ENCODE measurements around the gene GORASP2.

GORASP2 gene

DNA sequence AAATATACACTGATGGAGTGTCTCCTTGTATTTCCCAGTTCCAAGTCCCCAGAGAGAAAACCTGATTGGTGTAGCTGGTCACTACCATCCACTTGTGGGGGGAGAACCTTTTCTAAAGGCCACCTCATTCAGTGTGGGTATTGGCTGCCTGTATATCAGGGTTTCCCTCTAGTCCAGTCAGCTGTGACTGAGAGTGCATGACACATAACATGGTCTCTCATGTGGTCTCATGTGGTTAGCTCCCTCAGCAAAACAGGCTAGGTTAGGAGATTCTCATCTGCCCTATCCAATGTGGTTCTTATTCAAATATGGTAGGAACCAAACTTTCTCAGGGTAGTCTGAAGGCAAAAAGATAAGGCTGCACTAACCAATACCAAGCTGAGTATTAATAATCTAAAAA, 4.1 kb upstream of the GORASP2 start:
- no peak for DNase-seq

DNA sequence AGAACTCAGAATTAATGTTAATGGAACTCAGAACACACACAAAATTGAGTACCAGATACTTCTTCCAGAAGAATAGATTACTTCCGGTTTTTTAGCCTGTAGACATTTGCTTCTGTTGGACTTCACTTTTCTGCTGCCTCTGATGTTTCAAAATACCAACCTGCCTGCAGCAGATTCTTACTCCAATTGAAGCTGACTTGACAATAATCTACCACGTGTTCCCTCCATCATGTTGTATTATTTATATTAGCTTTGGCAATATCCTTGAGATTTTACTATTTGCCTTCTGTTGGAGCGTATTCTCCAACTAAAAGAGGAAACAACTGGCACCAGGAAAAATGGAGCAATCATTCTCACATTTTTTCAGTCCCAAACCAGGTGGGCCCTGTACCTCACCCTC, 3.1 kb upstream of the GORASP2 start:
- no peak for DNase-seq

DNA sequence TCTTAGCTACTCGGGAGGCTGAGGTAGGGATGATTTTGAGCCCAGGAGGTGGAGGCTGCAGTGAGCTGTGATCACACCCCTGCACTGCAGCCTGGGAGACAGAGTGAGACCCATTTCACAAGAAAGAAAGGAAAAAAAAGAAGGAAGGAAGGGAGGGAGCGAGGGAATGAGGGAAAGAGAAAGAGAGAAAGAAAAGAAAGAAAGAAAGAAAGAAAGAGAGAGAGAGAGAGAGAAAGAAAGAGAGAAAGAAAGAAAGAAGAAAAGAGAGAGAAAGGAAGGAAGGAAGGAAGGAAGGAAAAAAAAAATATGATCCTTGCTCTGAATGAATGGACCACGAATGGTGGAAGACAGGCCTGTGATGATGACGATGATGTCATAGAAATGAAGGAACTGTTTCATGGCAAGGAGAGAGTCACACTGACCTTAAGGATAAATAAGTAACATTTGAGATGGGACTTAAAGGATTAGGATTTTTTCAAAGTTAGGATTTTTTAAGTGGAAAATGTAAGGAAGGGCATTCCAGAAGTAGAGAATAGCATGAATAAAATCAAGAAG, 2.2 kb upstream of the GORASP2 start:
- no peak for DNase-seq

DNA sequence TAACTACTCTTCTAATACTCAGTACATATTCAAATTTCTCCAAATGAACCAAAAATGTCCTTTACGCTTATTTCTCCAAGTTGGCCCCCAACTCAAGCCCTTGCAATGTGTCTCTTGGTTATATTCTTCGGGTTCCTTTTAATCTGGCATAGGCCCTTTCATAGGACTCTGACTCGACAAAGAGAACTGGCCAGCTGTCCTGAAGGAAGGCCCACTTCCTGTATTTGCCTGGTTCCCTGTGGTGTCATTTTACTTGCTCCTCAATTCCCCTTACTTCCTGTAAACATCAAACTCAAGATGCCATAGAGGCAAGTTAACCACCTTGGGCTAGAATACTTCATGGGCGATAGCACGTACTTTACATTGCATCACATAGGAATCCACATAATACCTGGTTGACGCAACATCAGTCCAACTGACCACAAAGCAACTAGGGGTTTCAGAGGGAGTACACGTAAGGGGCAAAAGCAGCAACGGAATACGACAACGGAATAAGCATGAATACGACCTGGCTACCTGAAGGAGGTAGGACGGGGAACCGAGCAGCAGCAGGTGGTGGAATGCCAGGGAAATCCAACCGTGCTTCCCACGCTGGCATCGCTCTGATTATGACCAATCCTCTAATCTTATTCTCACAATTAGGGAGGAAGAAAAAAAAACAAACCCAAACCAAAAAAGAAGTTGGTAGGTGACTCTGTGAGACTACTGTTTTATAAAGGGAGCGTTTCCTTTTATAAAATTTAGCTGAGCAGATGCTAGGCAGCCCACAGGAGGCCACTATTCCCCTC, 823 bp upstream of the GORASP2 start:
- peak in 1 of 2 experiments; percentile 6 for DNase-seq

GRCh38 chr2:170929686-170930050, 615 bp downstream of the GORASP2 start:
- DNase-seq, result peak in 1 of 2 experiments; percentile 27

DNA sequence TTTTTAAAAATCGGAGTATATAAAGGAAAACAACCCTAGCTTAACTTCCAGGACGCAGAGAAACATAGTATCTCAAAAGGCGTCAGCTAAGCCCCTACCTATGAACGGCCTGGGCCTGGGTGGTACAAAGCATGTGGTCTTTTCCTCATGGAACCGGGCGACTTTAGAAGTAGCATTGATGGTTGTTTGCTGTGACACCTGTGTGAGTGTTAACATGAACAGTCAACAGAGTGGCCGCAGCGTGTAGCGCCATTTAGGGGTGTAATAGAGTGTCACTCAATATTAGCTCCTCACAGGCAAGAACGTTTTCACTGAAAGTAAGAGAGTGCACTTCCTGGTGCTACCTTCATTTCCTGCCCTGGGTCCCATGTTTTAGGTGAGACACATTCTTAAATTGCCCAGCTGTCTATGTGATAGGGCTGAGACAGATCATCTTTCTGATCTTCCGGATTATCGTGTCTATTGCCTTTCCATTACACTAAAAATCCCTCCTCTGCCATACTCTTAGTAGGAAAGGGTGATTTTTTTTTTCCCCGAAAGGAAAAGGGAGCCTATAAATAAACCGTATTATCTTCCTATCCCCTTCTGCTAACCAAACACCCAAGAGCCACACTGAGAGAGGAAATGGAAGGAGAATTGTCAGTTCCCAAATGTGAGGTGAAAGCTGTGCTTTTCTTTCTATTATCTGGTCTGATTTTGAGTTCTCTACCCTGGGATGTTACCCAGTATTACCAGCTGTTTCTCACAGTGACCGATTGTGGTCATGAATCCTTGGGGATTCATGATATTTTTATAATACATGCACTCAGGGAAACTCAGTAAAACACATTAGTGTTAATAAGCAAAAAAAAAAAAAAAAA, 1.3 kb downstream of the GORASP2 start:
- DNase-seq, result peak; percentile 32 to 72

DNA sequence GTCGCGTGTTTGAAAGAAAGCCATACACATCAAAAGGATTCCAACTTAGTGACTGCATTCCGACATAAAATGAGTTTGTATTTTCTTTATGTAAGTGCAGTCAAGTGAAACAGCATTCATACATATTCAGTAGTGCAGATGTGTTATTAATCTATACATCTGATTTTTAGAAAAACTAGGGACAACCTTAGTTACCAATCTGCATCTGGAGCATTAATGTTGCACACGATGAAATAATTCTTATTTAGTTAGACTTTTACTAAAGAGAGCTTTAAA, 1.9 kb downstream of the GORASP2 start:
- DNase-seq, result no peak

DNA sequence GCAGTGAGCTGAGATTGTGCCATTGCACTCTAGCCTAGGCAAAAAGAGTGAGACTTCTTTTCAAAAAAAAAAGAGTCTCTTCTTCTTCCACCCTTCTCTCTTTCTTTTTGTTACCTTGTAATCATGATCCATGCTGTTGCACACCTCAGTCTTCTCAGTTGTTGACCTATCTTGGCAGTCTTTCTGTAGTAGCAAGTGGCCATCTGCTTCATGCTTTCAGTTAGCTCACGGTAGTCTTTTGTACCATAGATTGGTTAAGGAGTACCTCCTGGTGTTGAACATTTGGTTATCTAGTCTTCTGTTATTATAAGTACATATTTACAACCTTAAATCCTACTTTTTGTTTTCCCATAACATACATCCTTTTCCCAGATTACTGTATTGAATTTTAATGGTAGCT, 3.1 kb downstream of the GORASP2 start:
- no peak for DNase-seq

GRCh38 chr2:170932948-170933347, 3.9 kb downstream of the GORASP2 start:
- DNase-seq, result no peak

DNA sequence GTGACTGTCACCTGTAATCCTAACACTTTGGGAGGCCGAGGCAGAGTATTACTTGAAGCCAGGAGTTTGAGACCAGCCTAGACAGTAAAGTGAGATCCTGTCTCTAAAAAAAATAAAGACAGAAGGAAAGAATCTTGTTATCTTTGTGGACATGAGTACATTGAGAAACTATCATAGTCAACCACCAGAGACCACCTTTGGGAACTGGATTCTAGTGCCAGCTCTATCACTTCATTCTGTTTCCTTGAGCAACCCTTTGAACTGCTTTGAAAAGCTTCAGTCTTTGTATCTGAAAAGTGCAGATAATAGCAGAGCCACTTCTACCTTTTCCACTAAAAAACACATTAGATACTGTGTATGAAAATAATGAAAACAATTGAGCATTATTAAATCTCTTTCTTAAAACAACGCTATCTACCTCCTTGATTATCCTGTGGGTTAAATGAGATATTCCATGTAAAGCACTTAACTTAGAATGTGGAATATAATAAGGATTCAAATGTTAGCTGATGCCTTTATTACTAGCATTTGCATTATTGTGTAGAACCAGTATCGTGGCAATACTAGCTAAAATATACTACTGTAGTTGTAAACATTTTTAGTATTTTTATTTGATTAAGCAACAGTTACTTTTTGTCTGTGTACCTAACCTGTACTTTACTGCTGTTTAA, 8.8 kb downstream of the GORASP2 start:
- no peak for DNase-seq

- DNase-seq, result no peak
Observed at GRCh38 chr2:170940066-170940465, 11.0 kb downstream of the GORASP2 start.

DNA sequence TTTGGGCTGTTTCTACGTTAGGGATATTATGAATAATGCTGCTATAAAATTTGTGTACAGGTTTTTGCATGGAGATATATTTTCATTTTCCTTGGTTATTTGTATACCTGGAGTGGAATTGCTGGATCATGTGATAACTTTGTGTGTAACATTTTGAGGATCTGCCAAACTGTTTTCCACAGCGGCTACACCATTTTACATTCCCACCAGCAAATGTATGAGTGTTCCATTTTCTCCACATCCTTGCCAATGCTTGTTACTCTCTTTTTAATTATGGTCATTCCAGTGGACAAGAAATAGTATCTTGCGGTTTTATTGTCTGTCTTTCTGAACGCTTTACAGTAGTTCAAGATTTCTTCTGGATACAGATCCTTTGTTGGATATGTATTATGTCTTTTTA, 13.6 kb downstream of the GORASP2 start:
- DNase-seq, result no peak

- no peak for DNase-seq
Observed at GRCh38 chr2:170943041-170943440, 14.0 kb downstream of the GORASP2 start.

GRCh38 chr2:170943596-170943995, 14.5 kb downstream of the GORASP2 start:
- no peak for DNase-seq

DNA sequence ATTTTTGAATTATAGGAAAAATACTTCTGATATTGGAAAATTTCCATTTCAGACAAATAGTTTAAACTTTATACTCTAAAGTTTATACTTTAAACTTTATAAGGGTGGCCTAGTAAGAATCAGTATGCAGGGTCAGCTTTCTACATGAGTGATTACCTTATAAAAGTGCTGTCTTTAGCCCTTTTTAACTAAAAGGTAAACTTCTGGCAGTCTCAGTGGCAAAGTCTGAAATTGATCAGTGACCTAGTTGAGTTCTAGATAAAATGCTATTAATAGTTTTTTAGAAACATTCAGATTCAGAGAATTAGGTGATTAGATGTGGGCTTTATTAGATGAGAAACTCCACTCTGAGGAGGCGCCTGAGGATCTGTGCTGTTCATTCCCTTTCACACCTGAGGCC, 15.5 kb downstream of the GORASP2 start:
- DNase-seq, result no peak

DNA sequence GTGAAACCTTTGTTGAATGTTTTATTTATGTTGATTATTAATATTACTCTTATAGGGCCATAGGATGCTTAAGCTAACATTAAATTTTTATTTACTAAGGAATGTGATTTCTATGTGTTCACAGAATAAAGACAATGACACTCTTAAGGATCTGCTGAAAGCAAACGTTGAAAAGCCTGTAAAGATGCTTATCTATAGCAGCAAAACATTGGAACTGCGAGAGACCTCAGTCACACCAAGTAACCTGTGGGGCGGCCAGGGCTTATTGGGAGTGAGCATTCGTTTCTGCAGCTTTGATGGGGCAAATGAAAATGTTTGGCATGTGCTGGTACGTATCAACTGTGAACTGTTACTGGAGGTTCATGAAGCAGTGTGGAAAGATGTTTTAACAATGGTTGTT, 20.4 kb downstream of the GORASP2 start:
- no peak for DNase-seq

DNA sequence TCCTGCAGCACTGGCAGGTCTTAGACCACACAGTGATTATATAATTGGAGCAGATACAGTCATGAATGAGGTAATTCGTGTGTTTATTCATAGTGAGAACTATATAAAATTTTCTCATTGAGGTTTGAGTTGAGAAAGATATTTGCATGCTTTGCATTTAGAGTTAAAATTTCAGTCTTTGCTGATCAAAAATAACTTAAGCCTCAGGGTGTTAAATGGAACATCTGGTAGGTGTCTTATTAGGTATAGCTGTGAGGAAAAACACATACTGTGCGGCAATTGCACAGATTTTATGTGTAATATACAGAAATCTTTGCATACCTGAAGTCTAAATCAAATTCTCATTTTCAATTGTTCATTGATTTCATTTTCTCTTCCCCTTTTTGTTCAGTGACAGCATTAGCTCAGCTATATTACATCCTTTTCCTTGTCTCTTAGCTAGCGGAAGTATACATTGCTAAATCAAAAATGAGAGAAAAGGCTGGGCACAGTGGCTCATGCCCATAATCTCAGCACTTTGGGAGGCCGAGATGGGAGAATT, 21.2 kb downstream of the GORASP2 start:
- no peak for DNase-seq

- DNase-seq, result no peak
Observed at GRCh38 chr2:170953941-170954340, 24.9 kb downstream of the GORASP2 start.

DNA sequence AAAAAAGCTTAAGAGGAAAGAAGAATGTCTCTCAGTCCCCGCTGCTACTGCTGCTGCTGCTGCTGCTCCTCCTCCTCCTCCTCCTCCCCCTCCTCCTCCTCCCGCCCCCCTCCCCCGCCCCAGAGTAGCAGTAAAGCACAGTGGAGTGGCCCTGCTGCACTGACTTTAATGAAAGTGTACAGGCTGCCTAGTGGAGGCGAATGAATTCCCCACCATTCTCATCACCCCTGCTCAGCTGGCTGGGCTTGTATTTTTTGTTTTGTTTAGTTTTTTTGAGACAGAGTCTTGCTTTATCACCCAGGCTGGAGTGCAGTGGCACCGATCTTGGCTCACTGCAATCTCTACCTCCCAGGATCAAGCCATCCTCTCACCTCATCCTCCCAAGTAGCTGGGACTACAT, 34.3 kb downstream of the GORASP2 start:
- no peak for DNase-seq

GRCh38 chr2:170965446-170966225, 36.6 kb downstream of the GORASP2 start:
- no peak for DNase-seq

DNA sequence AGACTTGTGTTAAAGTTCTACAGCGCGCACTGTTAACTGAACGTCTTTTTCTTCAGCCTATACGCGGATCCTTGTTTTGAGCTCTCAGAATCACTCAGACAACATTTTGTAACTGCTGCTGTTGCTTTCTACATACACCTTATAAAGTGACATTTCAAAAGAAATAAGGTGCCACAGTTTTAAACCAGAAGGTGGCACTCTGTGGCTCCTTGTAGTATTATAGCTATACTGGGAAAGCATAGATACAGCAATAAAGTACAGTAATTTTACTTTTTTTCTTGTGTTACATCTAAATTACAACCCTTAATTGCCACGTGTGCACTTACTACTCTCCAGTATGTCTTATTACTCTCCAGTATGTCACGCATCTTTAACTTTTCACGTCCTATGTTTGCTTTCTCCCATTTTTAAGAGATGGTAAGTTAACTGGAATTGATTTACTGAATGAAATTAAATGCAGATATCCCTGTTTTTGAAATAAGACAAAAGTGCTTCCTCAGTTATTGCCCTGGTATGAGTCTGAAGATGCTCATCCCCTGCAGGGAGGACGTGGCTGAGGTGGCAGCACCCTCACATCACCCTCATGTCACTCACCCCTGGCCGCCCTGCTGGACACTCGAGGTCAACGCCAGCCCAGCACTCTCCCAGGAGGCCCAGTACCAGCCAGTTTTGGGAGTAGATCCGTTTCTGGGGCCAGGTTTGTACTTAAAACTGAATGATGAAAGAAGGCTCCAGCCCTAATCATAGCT, 37.8 kb downstream of the GORASP2 start:
- DNase-seq, result peak; percentile 12 to 18

DNA sequence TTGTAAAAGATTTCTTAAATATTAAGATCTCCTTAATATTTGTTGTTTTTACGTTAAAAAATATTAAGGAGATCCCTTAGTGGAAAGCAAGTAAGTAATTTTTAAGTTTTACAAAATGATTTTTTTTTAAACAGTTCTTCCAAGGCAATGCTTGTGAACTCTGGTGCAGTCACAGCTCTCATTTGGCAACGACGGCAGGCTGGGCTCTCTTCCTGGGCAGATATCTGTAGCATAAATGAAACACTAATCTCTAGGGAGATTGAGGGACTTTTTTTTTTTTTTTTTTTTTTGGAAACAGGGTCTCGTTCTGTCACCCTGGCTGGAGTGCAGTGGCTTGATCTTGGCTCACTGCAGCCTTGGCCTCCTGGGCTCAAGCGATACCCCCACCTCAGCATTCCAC, 38.5 kb downstream of the GORASP2 start:
- DNase-seq, result no peak

Data from SW 1271 (cell line).